Smooth muscle cell (in vitro differentiated cells): ENCODE results near the gene F2. TPM values are rescaled to one million over a fixed set of nuclear protein-coding genes. Genes with fewer than 3 reads are reported as not detected.

Experiments used
- DNase-seq: peaks from one replicate; lab custom pipeline; 2025; ENCODE audit not compliant: unreplicated experiment; lab: John Stamatoyannopoulos, UW
- H2AFZ ChIP-seq: fragments of 200-600 bp; sonication (generic); 2 replicates; pipeline ENCODE4 v1.6.0; 2016; ENCODE audit warnings: antibody characterized with exemption, low read depth, mild to moderate bottlenecking
- H3F3A ChIP-seq: fragments of 200-600 bp; sonication (generic); 2 replicates; pipeline ENCODE4 v1.6.0; 2017; ENCODE audit warnings: antibody characterized with exemption, low read depth
- H3K27ac ChIP-seq: fragments of 200-600 bp; sonication (generic); 2 replicates; pipeline ENCODE4 v1.5.1; 2016; ENCODE audit warnings: low read depth, mild to moderate bottlenecking
- H3K27me3 ChIP-seq: fragments of 200-600 bp; sonication (generic); 2 replicates; pipeline ENCODE4 v1.6.1; 2016; ENCODE audit warnings: low read depth, mild to moderate bottlenecking
- H3K36me3 ChIP-seq: fragments of 200-600 bp; sonication (generic); 2 replicates; pipeline ENCODE4 v1.5.1; 2016; ENCODE audit warnings: low read depth
- H3K4me1 ChIP-seq: fragments of 200-600 bp; sonication (generic); 2 replicates; pipeline ENCODE4 v1.5.1; 2016; ENCODE audit warnings: low read depth
- H3K4me2 ChIP-seq: fragments of 200-600 bp; sonication (generic); 2 replicates; pipeline ENCODE4 v1.6.0; 2016; ENCODE audit warnings: mild to moderate bottlenecking
- H3K4me3 ChIP-seq: fragments of 200-600 bp; sonication (generic); 2 replicates; pipeline ENCODE4 v1.5.1; 2016; ENCODE audit warnings: mild to moderate bottlenecking
- H3K79me2 ChIP-seq: fragments of 200-600 bp; sonication (generic); 2 replicates; pipeline ENCODE4 v1.6.0; 2016; ENCODE audit warnings: low read depth, mild to moderate bottlenecking
- H3K9ac ChIP-seq: fragments of 200-600 bp; sonication (generic); 2 replicates; pipeline ENCODE4 v1.6.0; 2016; ENCODE audit warnings: low read depth
- H3K9me3 ChIP-seq: fragments of 200-600 bp; sonication (generic); replicated peaks from 2 replicates; pipeline ENCODE4 v1.5.1; 2016; ENCODE audit warnings: low read depth
- H4K20me1 ChIP-seq: fragments of 200-600 bp; sonication (generic); 2 replicates; pipeline ENCODE4 v1.6.0; 2016; ENCODE audit warnings: low read depth
- CTCF ChIP-seq: fragments of 200-600 bp; sonication (generic); IDR thresholded peaks from 2 replicates; pipeline ENCODE4 v1.5.1; 2017; ENCODE audit warnings: borderline replicate concordance, mild to moderate bottlenecking, antibody characterized with exemption; ENCODE audit not compliant: insufficient read depth, poor library complexity, severe bottlenecking
- WGBS: methylation state at CpG from one replicate; pipeline ENCODE4 v1.1.7; 2016; ENCODE audit warnings: low lambda C conversion rate; 5-methylcytosine and 5-hydroxymethylcytosine counted together
- polyA plus RNA-seq: library from polyadenylated mRNA; unstranded; fragments of >200 nt; fragmentation: Nextera tagmentation; extraction: Ambion mirVana; gene quantifications from 2 replicates; pipeline ENCODE4 v1.2.1, GENCODE V29; 2016
- total RNA-seq: library from RNA; depleted of rRNA; stranded (reverse); fragments of >200 nt; gene quantifications from 2 replicates; pipeline ENCODE4 v1.2.3, GENCODE V29; 2014

The F2 gene
- total and polyA plus RNA-seq, 2 experiments from 2014 or later = 0.21 to 0.27 TPM

GRCh38 chr11:46681814-46682213 lies 37.2 kb upstream of the F2 start:
- Histone ChIP-seq H3K4me3 (no peak overlapping the region), H3K9me3 (no peaks in the 10 kb centered on the region), H3K4me2 (no peak overlapping the region), H2AFZ (no peak overlapping the region), H3F3A (no peaks in the 10 kb centered on the region), H3K27me3 (no peaks in the 10 kb centered on the region), H3K9ac (no peak overlapping the region), H3K36me3 (no peaks in the 10 kb centered on the region), H4K20me1 (peaks cover 5% of the 10 kb centered on the region), H3K79me2 (no peaks in the 10 kb centered on the region), H3K4me1 (no peaks in the 10 kb centered on the region), H3K27ac (no peak overlapping the region)
- WGBS = 96% methylated on average over 11 of the region's 11 CpGs
- no peak for TF ChIP-seq CTCF
- no peak for DNase-seq

GRCh38 chr11:46682773-46683752 lies 36.0 kb upstream of the F2 start:
- H3K9ac ChIP-seq = no peak overlapping the region
- H3F3A ChIP-seq = peaks cover 5% of the 10 kb centered on the region
- no peak overlapping the region for H2AFZ ChIP-seq
- no peaks in the 10 kb centered on the region for H3K27me3 ChIP-seq
- no peak overlapping the region for H3K4me2 ChIP-seq
- H3K79me2 ChIP-seq = no peaks in the 10 kb centered on the region
- H3K36me3 ChIP-seq = no peaks in the 10 kb centered on the region
- peaks cover 5% of the 10 kb centered on the region for H4K20me1 ChIP-seq
- TF ChIP-seq CTCF = no peak
- 91% methylated on average over 11 of the region's 11 CpGs for WGBS
- H3K4me3 ChIP-seq = no peak overlapping the region
- no peak for DNase-seq
- H3K4me1 ChIP-seq = no peaks in the 10 kb centered on the region
- H3K9me3 ChIP-seq = no peaks in the 10 kb centered on the region
- H3K27ac ChIP-seq = no peak overlapping the region

DNA sequence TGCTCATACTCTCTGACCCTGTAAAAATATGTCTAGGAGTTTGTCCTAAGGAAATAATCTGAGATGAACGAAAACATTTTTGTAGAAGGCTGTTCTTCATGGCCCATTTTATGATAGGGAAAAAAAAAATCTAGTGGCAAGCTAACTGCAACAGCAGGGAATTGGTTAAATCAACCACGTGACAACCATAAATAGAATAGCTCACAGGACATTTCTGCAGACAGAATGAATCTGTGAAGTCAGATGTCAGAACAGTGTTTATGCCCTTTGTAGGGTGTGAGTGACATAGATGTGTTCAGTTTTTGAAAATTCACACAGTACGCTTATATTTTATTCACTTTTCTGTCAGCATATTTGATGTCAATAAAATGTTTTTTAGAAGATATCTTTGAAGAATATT lies 34.6 kb upstream of the F2 start:
- H3K4me3 ChIP-seq = no peak overlapping the region
- no peaks in the 10 kb centered on the region for H3K27me3 ChIP-seq
- H3K4me2 ChIP-seq = no peak overlapping the region
- no peaks in the 10 kb centered on the region for H3K9me3 ChIP-seq
- TF ChIP-seq CTCF = no peak
- no peak overlapping the region for H2AFZ ChIP-seq
- no peak overlapping the region for H3K27ac ChIP-seq
- peaks cover 5% of the 10 kb centered on the region for H4K20me1 ChIP-seq
- 92% methylated on average over 3 of the region's 3 CpGs for WGBS
- H3K9ac ChIP-seq = no peak overlapping the region
- peaks cover 7% of the 10 kb centered on the region for H3F3A ChIP-seq
- H3K79me2 ChIP-seq = peaks cover 5% of the 10 kb centered on the region
- no peaks in the 10 kb centered on the region for H3K4me1 ChIP-seq
- no peaks in the 10 kb centered on the region for H3K36me3 ChIP-seq
- DNase-seq = no peak
